ENCODE results near the gene NPPA.

NPPA gene

GRCh38 chr1:11841245-11842153 lies 6.1 kb downstream of the NPPA start:
- no peak for DNase-seq

- DNase-seq, result no peak
Observed at GRCh38 chr1:11839727-11840705, 7.6 kb downstream of the NPPA start.

- DNase-seq, result peak; percentile 71
Observed at GRCh38 chr1:11838349-11839272, 9.0 kb downstream of the NPPA start.

- DNase-seq, result no peak
Observed at GRCh38 chr1:11837767-11838348, 9.7 kb downstream of the NPPA start.

GRCh38 chr1:11836955-11837766 lies 10.4 kb downstream of the NPPA start:
- no peak for DNase-seq

- DNase-seq, result no peak
Observed at GRCh38 chr1:11835441-11836225, 11.9 kb downstream of the NPPA start.

- no peak for DNase-seq
Observed at GRCh38 chr1:11833900-11834299, 13.7 kb downstream of the NPPA start.

GRCh38 chr1:11833497-11833896 lies 14.1 kb downstream of the NPPA start:
- no peak for DNase-seq

GRCh38 chr1:11831945-11832725 lies 15.4 kb downstream of the NPPA start:
- DNase-seq, result no peak

- no peak for DNase-seq
Observed at GRCh38 chr1:11828511-11828910, 19.1 kb downstream of the NPPA start.

- DNase-seq, result no peak
Observed at GRCh38 chr1:11826946-11827345, 20.6 kb downstream of the NPPA start.

- no peak for DNase-seq
Observed at GRCh38 chr1:11825131-11825530, 22.5 kb downstream of the NPPA start.

- DNase-seq, result no peak
Observed at GRCh38 chr1:11823366-11824137, 24.0 kb downstream of the NPPA start.

GRCh38 chr1:11822091-11822490 lies 25.5 kb downstream of the NPPA start:
- DNase-seq, result no peak

GRCh38 chr1:11817192-11817591 lies 30.4 kb downstream of the NPPA start:
- DNase-seq, result no peak

- no peak for DNase-seq
Observed at GRCh38 chr1:11813021-11813420, 34.6 kb downstream of the NPPA start.

GRCh38 chr1:11807133-11807532 lies 40.5 kb downstream of the NPPA start:
- no peak for DNase-seq

GRCh38 chr1:11806307-11806936 lies 41.2 kb downstream of the NPPA start:
- no peak for DNase-seq
